Body of pancreas (tissue), 4 donors: ENCODE measurements around the gene PTPRB.

ENCODE experiments used
- POLR2A ChIP-seq, 3 donors: fragments of 450-650 bp; IDR thresholded peaks; one replicate each; pipeline ENCODE4 v1.6.1; 2016; ENCODE audit warnings: antibody characterized with exemption in 3 of 3, mild to moderate bottlenecking in 2 of 3
- TF ChIP-seq, protein P1 (sequence below), 7 experiments: fragments of 450-650 bp in 4 of 7; fragments of 200-600 bp in 3 of 7; sonication (generic) in 3 of 7; IDR thresholded peaks; one replicate each; pipeline ENCODE4 v1.5.1; 2016 to 2019; ENCODE audit warnings: antibody characterized with exemption in 7 of 7

DNA sequence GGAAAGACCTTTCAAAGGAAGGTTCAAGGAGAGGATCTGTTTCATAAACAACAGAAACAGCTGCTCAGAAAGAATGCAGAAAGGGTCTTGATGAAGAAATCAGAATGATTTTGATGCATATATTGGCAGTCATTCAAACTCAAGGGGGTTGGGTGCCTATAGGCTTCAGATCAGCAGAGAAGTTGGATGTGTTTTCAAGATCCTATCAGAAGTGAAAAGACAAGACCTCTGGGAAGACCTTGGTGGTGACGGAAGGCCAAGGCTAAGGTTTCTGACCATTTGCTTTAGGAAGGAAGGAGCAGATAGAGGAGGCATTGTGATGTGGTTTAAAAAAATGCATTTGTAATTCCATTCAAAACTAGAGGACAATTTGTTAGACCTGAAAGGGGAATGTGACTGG, 15.2 kb upstream of the PTPRB start:
- TF ChIP-seq POLR2A (IDR thresholded peaks at IDR 0.05): no peak
- TF ChIP-seq, protein P1, sequence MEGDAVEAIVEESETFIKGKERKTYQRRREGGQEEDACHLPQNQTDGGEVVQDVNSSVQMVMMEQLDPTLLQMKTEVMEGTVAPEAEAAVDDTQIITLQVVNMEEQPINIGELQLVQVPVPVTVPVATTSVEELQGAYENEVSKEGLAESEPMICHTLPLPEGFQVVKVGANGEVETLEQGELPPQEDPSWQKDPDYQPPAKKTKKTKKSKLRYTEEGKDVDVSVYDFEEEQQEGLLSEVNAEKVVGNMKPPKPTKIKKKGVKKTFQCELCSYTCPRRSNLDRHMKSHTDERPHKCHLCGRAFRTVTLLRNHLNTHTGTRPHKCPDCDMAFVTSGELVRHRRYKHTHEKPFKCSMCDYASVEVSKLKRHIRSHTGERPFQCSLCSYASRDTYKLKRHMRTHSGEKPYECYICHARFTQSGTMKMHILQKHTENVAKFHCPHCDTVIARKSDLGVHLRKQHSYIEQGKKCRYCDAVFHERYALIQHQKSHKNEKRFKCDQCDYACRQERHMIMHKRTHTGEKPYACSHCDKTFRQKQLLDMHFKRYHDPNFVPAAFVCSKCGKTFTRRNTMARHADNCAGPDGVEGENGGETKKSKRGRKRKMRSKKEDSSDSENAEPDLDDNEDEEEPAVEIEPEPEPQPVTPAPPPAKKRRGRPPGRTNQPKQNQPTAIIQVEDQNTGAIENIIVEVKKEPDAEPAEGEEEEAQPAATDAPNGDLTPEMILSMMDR (IDR thresholded peaks at IDR 0.05): no peak
